Measurements from ENCODE around the gene GANC.

DNA sequence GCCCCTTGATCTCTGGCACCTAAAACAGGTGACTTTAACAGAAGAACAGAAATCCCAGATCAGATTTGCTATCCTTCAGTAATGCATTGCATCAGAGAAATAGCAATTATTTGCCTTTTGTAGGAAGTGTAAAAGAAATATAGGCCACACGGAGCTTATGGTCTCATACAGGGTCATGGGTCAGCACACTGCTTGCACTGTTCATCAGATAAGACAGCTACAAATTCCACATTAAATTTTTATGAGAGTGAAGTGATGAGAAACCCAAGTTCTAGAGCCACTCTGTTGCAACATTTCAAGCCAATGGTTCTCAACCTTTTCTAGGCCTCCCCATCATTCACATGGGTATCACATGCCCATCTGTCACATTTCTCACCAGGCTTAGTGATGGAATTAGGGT is 33.7 kb downstream of the GANC start:
- TF ChIP-seq ZNF664 (tag by site-specific recombination; IDR thresholded peaks at IDR 0.05) (no peak), SALL2 (tag by site-specific recombination; IDR thresholded peaks at IDR 0.05; ENCODE audit: borderline replicate concordance) (no peak), SETDB1 (IDR thresholded peaks at IDR 0.05; ENCODE audit: insufficient read length, low read length) (no peak), ZNF776 (tag by site-specific recombination; IDR thresholded peaks at IDR 0.05; ENCODE audit: borderline replicate concordance) (no peak)
- TF ChIP-seq, protein P1, sequence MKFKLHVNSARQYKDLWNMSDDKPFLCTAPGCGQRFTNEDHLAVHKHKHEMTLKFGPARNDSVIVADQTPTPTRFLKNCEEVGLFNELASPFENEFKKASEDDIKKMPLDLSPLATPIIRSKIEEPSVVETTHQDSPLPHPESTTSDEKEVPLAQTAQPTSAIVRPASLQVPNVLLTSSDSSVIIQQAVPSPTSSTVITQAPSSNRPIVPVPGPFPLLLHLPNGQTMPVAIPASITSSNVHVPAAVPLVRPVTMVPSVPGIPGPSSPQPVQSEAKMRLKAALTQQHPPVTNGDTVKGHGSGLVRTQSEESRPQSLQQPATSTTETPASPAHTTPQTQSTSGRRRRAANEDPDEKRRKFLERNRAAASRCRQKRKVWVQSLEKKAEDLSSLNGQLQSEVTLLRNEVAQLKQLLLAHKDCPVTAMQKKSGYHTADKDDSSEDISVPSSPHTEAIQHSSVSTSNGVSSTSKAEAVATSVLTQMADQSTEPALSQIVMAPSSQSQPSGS (tag by site-specific recombination; IDR thresholded peaks at IDR 0.05; ENCODE audit: low read depth): no peak
- TF ChIP-seq, protein P2, sequence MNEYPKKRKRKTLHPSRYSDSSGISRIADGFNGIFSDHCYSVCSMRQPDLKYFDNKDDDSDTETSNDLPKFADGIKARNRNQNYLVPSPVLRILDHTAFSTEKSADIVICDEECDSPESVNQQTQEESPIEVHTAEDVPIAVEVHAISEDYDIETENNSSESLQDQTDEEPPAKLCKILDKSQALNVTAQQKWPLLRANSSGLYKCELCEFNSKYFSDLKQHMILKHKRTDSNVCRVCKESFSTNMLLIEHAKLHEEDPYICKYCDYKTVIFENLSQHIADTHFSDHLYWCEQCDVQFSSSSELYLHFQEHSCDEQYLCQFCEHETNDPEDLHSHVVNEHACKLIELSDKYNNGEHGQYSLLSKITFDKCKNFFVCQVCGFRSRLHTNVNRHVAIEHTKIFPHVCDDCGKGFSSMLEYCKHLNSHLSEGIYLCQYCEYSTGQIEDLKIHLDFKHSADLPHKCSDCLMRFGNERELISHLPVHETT (tag by site-specific recombination; IDR thresholded peaks at IDR 0.05): no peak
- TF ChIP-seq, protein P3, sequence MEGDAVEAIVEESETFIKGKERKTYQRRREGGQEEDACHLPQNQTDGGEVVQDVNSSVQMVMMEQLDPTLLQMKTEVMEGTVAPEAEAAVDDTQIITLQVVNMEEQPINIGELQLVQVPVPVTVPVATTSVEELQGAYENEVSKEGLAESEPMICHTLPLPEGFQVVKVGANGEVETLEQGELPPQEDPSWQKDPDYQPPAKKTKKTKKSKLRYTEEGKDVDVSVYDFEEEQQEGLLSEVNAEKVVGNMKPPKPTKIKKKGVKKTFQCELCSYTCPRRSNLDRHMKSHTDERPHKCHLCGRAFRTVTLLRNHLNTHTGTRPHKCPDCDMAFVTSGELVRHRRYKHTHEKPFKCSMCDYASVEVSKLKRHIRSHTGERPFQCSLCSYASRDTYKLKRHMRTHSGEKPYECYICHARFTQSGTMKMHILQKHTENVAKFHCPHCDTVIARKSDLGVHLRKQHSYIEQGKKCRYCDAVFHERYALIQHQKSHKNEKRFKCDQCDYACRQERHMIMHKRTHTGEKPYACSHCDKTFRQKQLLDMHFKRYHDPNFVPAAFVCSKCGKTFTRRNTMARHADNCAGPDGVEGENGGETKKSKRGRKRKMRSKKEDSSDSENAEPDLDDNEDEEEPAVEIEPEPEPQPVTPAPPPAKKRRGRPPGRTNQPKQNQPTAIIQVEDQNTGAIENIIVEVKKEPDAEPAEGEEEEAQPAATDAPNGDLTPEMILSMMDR (tag by site-specific recombination; IDR thresholded peaks at IDR 0.05): no peak
